Fibroblast of lung (primary cell): ENCODE results near the gene TDRD15. TPM values are rescaled to one million over a fixed set of nuclear protein-coding genes. Genes with fewer than 3 reads are reported as not detected.

Source experiments
- DNase-seq, 2 donors: peaks; one replicate each; pipeline versions ENCODE4 v3.0.0 to v3.0.0-alpha.2; 2010; ENCODE audit warnings: low read depth in 2 of 2
- H2AFZ ChIP-seq: 2 replicates; pipeline ENCODE4 v1.5.1; 2012; ENCODE audit warnings: low read length, control low read depth, inconsistent platforms
- H3K27ac ChIP-seq: 2 replicates; pipeline ENCODE4 v1.5.1; 2011; ENCODE audit warnings: low read length, control low read depth; ENCODE audit not compliant: insufficient read depth
- H3K27me3 ChIP-seq: 2 replicates; pipeline ENCODE4 v1.5.1; 2011; ENCODE audit warnings: mild to moderate bottlenecking, low read length; ENCODE audit not compliant: control insufficient read depth, insufficient read depth
- H3K36me3 ChIP-seq: 2 replicates; pipeline ENCODE4 v1.5.1; 2011; ENCODE audit warnings: low read length; ENCODE audit not compliant: control insufficient read depth, insufficient read depth
- H3K4me1 ChIP-seq: 2 replicates; pipeline ENCODE4 v1.5.1; 2011; ENCODE audit warnings: low read length; ENCODE audit not compliant: control insufficient read depth, insufficient read depth; ENCODE audit errors: extremely low read depth
- H3K4me2 ChIP-seq: 2 replicates; pipeline ENCODE4 v1.5.1; 2011; ENCODE audit warnings: low read length, control low read depth; ENCODE audit not compliant: insufficient read depth; ENCODE audit errors: extremely low read depth
- H3K4me3 ChIP-seq, 4 experiments: fragments of 200-600 bp in 1 of 4; sonication (generic) in 1 of 4; replicated peaks in 1 of 4; 2 replicates each; pipeline ENCODE4 v1.5.1; 2011 to 2016; ENCODE audit warnings: low read length in 4 of 4, low read depth in 3 of 4, mild to moderate bottlenecking in 3 of 4, control low read depth in 2 of 4, inconsistent platforms in 1 of 4, mixed read lengths in 1 of 4; ENCODE audit not compliant: insufficient read depth in 1 of 4; ENCODE audit errors: control extremely low read depth in 1 of 4
- H3K79me2 ChIP-seq: 2 replicates; pipeline ENCODE4 v1.5.1; 2012; ENCODE audit warnings: mild to moderate bottlenecking, low read length, inconsistent platforms; ENCODE audit not compliant: control insufficient read depth, insufficient read depth
- H3K9ac ChIP-seq: 2 replicates; pipeline ENCODE4 v1.5.1; 2011; ENCODE audit warnings: mild to moderate bottlenecking, low read length, control low read depth; ENCODE audit not compliant: insufficient read depth
- H3K9me3 ChIP-seq: 2 replicates; pipeline ENCODE4 v1.5.1; 2012; ENCODE audit warnings: low read depth, low read length; ENCODE audit not compliant: control insufficient read depth, insufficient read depth
- H4K20me1 ChIP-seq: 2 replicates; pipeline ENCODE4 v1.5.1; 2011; ENCODE audit warnings: low read length; ENCODE audit not compliant: control insufficient read depth, insufficient read depth; ENCODE audit errors: extremely low read depth
- CTCF ChIP-seq, 2 donors: IDR thresholded peaks in 1 of 2; conservative IDR thresholded peaks in 1 of 2; 1 replicate in 1 of 2; 2 replicates in 1 of 2; pipeline ENCODE4 v1.5.1; 2011 to 2012; ENCODE audit warnings: low read length in 2 of 2, control low read depth in 1 of 2, inconsistent platforms in 1 of 2, low read depth in 1 of 2, mild to moderate bottlenecking in 1 of 2
- EZH2 ChIP-seq: IDR thresholded peaks from 2 replicates; pipeline ENCODE4 v1.5.1; 2012; ENCODE audit warnings: low read length, control low read depth, mild to moderate bottlenecking; ENCODE audit errors: missing control alignments
- polyA plus RNA-seq, 2 donors: library from polyadenylated mRNA; depleted of rRNA in 1 of 2; stranded (reverse) in 1 of 2; unstranded in 1 of 2; fragments of >200 nt; gene quantifications; 2 replicates each; pipeline ENCODE4 v1.2.1, GENCODE V29; 2011 to 2012; ENCODE audit warnings: missing spikeins in 1 of 2
- total RNA-seq: library from RNA; depleted of rRNA; stranded (reverse); fragments of >200 nt; gene quantifications from 2 replicates; pipeline ENCODE4 v1.2.1, GENCODE V29; 2014

TDRD15 gene
- total and polyA plus RNA-seq, 2 donors (not counting 1 experiment from before 2014, with no cell fraction given): not detected

GRCh38 chr2:21162615-21162878, 38.8 kb downstream of the TDRD15 start:
- H3K4me1 ChIP-seq: no peaks in the 10 kb centered on the region
- H3K4me2 ChIP-seq: no peak overlapping the region
- H3K79me2 ChIP-seq: no peaks in the 10 kb centered on the region
- no peak overlapping the region for H3K9ac ChIP-seq
- no peak for DNase-seq
- no peak for TF ChIP-seq EZH2
- no peak for TF ChIP-seq CTCF (conservative IDR thresholded peaks at IDR 0.05 in 1 of 2, IDR thresholded peaks at IDR 0.05 in 1 of 2; ENCODE audit: low read depth in 1 of 2, low read length in 2 of 2)
- no peaks in the 10 kb centered on the region for H3K36me3 ChIP-seq
- H3K4me3 ChIP-seq: no peak overlapping the region
- H4K20me1 ChIP-seq: no peaks in the 10 kb centered on the region
- no peak overlapping the region for H3K27ac ChIP-seq
- no peaks in the 10 kb centered on the region for H3K9me3 ChIP-seq
- H2AFZ ChIP-seq: no peak overlapping the region
- no peaks in the 10 kb centered on the region for H3K27me3 ChIP-seq

- TF ChIP-seq EZH2 (no peak), CTCF (conservative IDR thresholded peaks at IDR 0.05 in 1 of 2, IDR thresholded peaks at IDR 0.05 in 1 of 2; ENCODE audit: low read depth in 1 of 2, low read length in 2 of 2) (no peak)
- Histone ChIP-seq H2AFZ (no peak overlapping the region), H3K9ac (no peak overlapping the region), H3K27ac (no peak overlapping the region), H3K4me3 (no peak overlapping the region), H3K4me1 (no peaks in the 10 kb centered on the region), H3K79me2 (no peaks in the 10 kb centered on the region), H3K27me3 (no peaks in the 10 kb centered on the region), H3K9me3 (no peaks in the 10 kb centered on the region), H3K36me3 (no peaks in the 10 kb centered on the region), H3K4me2 (no peak overlapping the region), H4K20me1 (no peaks in the 10 kb centered on the region)
- no peak for DNase-seq
Observed at GRCh38 chr2:21163213-21163612, 39.4 kb downstream of the TDRD15 start.

- H2AFZ ChIP-seq: no peak overlapping the region
- peak in 1 of 2 donors; percentile 9 for DNase-seq
- no peaks in the 10 kb centered on the region for H4K20me1 ChIP-seq
- H3K79me2 ChIP-seq: no peaks in the 10 kb centered on the region
- H3K4me2 ChIP-seq: no peak overlapping the region
- no peaks in the 10 kb centered on the region for H3K27me3 ChIP-seq
- no peak overlapping the region for H3K4me3 ChIP-seq
- TF ChIP-seq CTCF (conservative IDR thresholded peaks at IDR 0.05 in 1 of 2, IDR thresholded peaks at IDR 0.05 in 1 of 2; ENCODE audit: low read depth in 1 of 2, low read length in 2 of 2) (peak in 1 of 2 donors; percentile 26), EZH2 (no peak)
- H3K27ac ChIP-seq: no peak overlapping the region
- H3K9me3 ChIP-seq: no peaks in the 10 kb centered on the region
- H3K4me1 ChIP-seq: no peaks in the 10 kb centered on the region
- no peak overlapping the region for H3K9ac ChIP-seq
- no peaks in the 10 kb centered on the region for H3K36me3 ChIP-seq
Observed at GRCh38 chr2:21165350-21165749, 41.6 kb downstream of the TDRD15 start.
